Right lung (tissue), 5 donors: Measurements from ENCODE around the gene PAFAH1B1. TPM values are rescaled to one million over a fixed set of nuclear protein-coding genes. Genes with fewer than 3 reads are reported as not detected.
"Not testable (repeated sequence)": the region's sequence is repeated elsewhere in the genome, so short reads cannot be mapped to it uniquely, and the experiment has no call there.

Source experiments
- DNase-seq, 2 donors: peaks; one replicate each; pipeline ENCODE4 v3.0.0-alpha.2; 2013
- polyA plus RNA-seq, 5 donors: library from polyadenylated mRNA; unstranded; fragments of 120-200 nt; gene quantifications; one replicate each; pipeline versions ENCODE4 v1.2.1 to v1.2.3, GENCODE V29; 2013; ENCODE audit warnings: inconsistent platforms in 1 of 5, low replicate concordance in 1 of 5; ENCODE audit not compliant: insufficient read length in 5 of 5, insufficient read depth in 1 of 5

Gene PAFAH1B1
- polyA plus RNA-seq, 5 donors, result 105 to 191 (median 155) TPM

GRCh38 chr17:2593821-2594721 is 617 bp downstream of the PAFAH1B1 start:
- peak; percentile 84 to 89 for DNase-seq

GRCh38 chr17:2594722-2595599 is 1.5 kb downstream of the PAFAH1B1 start:
- DNase-seq, result peak; percentile 13 to 24

GRCh38 chr17:2595716-2596115 is 2.3 kb downstream of the PAFAH1B1 start:
- no peak for DNase-seq

GRCh38 chr17:2598166-2598565 is 4.7 kb downstream of the PAFAH1B1 start:
- DNase-seq, result no peak

- DNase-seq, result no peak
Measured at GRCh38 chr17:2602597-2603017, 9.2 kb downstream of the PAFAH1B1 start.

- no peak for DNase-seq
Measured at GRCh38 chr17:2608350-2608913, 15.0 kb downstream of the PAFAH1B1 start.

- DNase-seq, result no peak
Measured at GRCh38 chr17:2609091-2609490, 15.6 kb downstream of the PAFAH1B1 start.

GRCh38 chr17:2610195-2611175 is 17.0 kb downstream of the PAFAH1B1 start:
- no peak for DNase-seq

GRCh38 chr17:2611627-2612026 is 18.2 kb downstream of the PAFAH1B1 start:
- DNase-seq, result no peak

GRCh38 chr17:2612630-2613029 is 19.2 kb downstream of the PAFAH1B1 start:
- DNase-seq, result no peak

- no peak for DNase-seq
Measured at GRCh38 chr17:2613089-2613808, 19.8 kb downstream of the PAFAH1B1 start.

GRCh38 chr17:2615882-2616281 is 22.4 kb downstream of the PAFAH1B1 start:
- no peak for DNase-seq

GRCh38 chr17:2621241-2621640 is 27.8 kb downstream of the PAFAH1B1 start:
- no peak for DNase-seq

GRCh38 chr17:2621951-2622405 is 28.5 kb downstream of the PAFAH1B1 start:
- not testable (repeated sequence) for DNase-seq

GRCh38 chr17:2622721-2623301 is 29.4 kb downstream of the PAFAH1B1 start:
- DNase-seq, result not testable (repeated sequence)

- DNase-seq, result no peak
Measured at GRCh38 chr17:2624292-2624731, 30.9 kb downstream of the PAFAH1B1 start.

GRCh38 chr17:2626626-2627219 is 33.3 kb downstream of the PAFAH1B1 start:
- DNase-seq, result not testable (repeated sequence)

- not testable (repeated sequence) for DNase-seq
Measured at GRCh38 chr17:2628922-2629321, 35.5 kb downstream of the PAFAH1B1 start.

GRCh38 chr17:2631211-2631610 is 37.8 kb downstream of the PAFAH1B1 start:
- DNase-seq, result no peak
